HG03108 (cell line): ENCODE measurements around the gene DFFB.
"Not testable (repeated sequence)": the region's sequence is repeated elsewhere in the genome, so short reads cannot be mapped to it uniquely, and the experiment has no call there.

Experiments used
- ATAC-seq: cut with Tn5 transposase; IDR thresholded peaks from one replicate; pipeline ENCODE4 v1.9.1; 2021; ENCODE audit warnings: moderate library complexity; ENCODE audit not compliant: unreplicated experiment

DFFB gene

DNA sequence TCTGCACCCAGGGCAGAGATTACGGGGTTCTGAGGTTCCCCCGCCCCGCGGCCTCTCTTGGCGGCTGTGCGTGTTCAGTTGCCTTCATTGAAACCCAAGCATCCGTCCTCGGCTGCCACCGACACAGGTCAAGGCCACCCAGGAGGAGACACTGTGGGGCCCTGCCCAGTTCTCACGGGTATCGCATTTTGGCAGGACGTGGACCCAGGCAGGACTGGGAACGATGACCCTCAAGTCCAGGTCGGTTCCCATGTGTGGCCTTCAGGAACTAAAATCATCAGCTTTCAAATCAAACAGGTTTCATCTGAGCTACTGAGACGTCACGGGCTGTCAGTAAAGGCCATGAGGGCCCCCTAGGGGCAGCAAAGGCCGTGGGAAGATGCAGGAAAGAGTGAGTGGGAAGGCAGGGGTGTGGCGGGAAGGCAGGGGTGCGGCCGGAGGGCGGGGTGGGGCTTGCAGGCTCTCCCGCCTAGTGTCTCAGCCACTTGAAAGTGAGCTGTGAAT is 49.8 kb downstream of the DFFB start:
- ATAC-seq, result no peak

DNA sequence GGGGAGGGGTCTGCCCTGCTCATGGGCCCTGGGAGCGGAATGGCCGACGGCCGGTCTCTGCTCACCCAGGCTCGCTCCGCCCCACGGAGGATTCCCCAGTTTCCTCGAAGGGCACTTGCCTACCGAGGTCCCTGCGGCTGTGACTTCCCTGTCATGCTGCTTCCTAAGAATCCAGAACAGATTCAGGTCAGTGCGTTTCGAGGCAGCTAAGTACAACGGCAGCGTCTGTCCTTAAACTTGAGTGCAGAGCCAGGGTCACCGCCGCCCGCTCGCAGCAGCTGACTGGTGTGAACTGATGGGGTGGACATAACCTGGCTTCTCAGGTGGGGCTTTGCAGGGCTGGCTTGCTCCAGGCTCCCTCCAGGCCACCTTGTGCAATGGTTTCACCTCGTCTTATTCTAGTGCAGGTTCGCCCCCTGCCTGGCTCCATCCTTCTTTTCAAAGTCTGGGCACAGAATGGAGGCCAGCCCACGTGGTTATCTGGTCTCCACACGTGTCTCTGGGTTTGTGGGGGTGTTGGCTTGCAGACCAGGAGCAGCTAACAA is 50.4 kb downstream of the DFFB start:
- no peak for ATAC-seq

GRCh38 chr1:3908886-3909517 is 51.7 kb downstream of the DFFB start:
- ATAC-seq, result no peak

DNA sequence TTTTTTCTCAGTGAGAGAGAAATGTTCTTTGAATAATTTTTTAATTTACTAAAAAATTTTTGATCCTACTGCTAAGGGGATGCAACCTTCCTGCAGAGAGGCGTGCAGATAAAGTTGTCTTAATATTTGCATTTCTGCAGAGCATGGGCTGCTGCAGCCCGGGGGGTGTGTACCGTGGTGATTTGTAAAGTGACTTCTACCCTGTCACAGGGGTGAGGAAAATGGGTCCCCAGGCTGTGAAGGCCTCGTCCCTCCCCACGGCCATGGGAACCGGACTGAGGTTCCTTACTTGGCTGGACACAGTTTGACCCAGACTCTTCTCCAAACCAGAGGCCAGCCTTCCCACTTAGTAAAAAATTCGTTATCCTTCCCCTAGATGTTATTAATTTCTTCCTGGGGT is 52.3 kb downstream of the DFFB start:
- ATAC-seq, result no peak

DNA sequence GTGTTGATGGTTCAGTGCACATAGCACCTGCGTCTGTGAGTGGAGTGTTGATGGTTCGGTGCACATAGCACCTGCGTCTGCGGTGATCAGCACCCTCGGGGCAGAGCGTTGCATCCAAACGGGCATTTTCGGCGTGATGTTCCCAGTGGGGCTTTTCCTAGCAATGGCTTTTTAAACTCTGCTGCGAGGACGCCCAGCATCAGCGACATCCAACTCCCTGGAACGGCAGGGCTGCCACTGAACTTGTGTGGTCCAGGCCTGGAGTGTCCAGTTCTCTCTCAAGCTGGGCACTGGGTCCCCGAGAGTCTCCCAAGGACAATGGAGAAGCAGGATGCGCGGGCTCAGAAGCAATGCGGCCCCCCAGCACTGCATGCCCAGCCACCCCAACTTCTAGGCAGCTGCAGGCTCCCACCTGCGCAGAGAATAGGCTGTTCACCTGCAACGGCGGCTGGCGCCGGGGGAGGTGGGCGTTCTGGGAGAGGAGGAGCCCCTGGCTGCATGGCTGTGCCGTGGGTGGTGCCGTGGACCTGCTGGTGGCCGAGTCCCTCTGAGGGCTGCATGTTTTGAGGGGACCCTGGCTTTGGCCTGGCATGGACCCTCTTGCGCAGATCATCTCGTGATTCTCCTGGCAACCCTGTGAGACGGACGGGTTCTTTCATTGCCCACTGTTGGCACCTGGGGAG is 52.9 kb downstream of the DFFB start:
- no peak for ATAC-seq

DNA sequence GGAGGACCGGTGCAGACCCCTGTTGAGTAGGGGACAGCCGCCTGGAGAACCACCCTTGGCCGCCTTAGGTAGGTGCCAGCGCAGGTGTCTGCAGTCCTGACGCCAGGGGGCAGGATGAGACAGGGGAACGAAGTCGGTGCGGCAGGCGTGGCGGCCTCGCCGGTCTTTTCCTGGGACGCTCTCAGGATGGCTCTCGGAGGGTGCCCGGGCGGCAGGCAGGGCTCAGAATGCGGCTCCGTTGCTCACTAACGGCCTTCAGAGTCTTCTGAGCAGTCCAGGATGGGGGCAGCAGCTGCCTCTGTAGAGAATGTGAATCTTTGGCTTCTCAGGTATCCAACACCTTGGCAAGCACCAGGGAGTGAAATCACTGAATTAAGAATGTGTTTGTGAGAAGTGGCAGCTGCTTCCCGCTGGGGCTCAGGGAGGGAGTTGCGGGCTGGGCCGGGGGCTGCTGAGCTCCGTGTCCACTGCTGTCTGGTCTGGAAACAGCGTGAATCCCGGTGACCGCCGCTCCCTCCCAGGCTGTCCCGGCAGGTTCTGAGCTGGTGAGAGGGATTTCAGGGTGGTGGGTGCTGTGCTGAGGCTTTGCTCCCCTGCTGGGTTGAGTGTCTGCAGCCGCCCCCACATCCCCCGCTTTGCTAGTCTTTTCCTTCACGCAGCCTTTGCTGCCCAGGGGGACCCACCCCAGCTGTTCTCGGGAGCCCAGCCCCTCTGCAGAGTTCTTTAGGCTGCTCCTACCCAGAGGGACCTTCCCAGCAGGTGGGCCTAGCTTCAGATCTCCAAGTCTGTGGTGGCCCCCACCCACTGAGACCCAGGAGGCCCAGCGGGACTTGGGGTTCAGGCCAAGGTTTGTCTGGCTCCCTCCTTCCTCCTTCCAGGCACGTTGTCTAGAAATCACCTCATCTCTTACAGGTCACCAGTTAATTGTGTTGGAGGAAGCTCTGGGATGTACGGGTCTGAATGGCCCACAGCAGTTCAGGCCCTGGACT is 53.9 kb downstream of the DFFB start:
- no peak for ATAC-seq

DNA sequence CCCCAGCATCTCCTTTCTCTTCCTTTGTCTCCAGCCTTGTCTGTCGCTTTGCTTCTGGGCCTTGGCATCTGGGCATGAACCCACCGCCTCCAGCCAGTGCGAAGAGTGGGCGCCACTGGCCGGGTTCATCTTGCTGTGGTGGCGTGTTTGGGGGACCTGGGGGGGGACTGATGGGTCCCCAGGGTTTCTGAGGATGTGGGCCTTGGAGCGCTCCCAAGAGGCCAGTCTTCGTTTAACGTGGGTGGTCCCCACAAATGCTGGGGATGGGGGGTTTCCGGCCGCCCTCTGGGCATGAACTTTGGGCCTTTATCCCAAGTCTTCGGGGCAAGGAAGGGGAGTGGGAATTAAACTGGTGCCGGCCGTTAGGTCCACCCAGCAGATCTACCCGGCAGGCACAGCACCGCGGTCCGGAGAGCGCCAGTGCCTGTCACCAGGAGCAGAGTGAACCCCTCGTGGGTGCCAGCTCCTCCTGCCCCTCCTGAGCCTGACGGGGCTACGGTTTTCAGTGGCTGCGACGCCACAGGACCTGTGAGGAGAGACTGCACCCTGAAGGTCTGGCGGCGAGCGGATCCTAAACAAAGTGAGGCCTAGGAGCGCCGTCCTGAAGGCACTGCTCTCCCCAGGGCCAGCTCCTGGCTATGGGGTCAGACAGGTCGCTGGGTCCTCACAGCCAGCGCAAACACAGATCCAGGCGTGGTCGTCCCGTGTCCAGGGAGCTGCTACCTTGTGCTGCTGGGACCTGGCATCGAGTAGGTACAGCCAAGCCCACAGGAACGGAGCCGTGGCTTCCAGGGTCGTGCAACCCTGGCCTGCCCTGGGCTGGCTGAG is 54.9 kb downstream of the DFFB start:
- no peak for ATAC-seq

GRCh38 chr1:3912809-3913685 is 55.8 kb downstream of the DFFB start:
- no peak for ATAC-seq

DNA sequence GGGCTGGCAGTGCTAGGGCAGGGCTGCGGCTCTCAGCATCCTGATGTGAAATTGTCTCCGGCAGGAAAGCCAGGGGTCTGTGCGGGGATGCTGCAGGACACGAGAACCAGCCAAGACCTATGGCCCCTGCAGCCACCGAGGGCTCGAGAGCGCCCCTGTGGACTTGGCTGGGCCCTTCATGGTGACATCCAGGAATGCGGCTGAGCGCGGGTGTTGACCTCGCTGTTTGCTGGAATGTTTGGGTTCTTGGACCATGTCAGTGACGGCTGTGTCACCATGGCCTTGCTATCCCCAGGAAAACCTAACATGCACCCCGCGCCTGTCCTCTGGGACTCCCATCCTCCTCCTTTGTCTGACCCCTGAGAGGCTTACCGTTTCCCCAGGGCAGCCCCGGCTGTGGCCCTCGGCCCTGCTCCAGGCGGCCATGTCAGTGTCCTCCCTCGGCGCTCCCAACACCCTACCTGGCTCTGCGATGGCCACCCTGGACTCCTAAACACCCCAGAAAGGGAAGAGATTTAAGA is 57.1 kb downstream of the DFFB start:
- ATAC-seq, result no peak

DNA sequence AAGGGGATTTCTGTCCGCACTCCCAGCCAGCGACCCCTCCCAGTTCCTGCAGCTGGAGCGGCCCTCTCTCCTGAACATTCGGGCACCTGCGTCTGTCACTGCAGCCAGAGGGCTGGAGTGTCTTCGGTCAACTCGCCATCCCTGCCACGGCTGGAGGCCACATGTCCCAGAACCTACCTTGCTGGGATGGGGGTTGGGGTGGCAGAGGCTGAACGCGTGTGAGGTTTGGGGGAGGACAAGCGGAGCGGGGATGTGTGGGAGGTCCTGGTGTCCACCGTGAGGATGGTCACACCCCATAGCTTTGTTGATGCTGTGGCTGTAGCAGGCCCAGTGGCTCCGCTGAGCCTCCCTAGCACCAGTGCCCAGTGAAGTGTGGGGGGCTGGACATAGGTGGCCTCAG is 57.6 kb downstream of the DFFB start:
- ATAC-seq, result no peak

DNA sequence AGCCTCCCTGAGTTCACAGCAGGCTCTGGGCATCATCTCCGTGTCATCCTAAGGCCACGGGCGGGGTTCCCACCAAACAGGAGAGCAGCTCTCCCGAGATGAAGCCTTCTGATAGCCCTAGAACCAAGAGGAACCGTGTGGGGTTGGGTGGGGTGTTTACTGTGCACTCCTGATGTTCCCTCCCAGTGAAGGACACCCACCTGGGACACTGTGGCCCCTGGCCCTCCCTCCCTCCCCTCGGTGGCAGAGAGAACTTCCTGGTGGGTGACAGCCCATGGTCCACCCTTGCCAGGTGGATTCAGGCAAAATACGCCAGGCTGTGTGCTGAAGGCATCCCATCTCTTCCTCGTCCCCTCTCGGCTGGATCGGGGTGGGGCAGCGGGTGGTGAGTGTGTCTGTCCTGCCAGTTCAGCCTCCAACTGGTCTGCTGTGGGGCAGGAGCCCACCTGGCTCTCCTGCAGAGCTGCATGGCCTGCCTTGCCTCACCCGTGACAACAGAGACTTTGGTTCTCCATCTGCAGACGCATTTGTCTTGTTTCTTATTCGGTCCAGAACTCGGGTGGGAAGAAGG is 58.4 kb downstream of the DFFB start:
- no peak for ATAC-seq

DNA sequence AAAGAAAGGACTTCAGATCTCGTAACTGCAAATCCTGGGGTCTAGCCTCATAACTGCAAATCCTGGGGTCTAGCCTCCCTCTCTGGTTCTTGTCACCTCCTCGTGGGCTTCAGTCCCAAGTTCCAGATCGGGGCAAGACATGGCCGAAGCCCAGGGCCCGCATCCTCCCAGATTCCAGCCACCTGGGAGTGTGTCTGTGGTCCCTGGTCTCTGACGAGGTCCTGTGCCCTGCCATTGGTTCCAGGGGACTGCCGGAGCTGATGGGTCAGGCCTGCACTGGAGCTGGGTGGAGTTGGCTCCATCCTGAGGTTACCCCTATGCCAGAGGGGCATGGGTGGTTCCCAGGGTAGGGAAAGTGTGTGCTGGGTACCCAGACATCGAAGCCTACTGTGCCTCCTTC is 60.5 kb downstream of the DFFB start:
- ATAC-seq, result no peak

DNA sequence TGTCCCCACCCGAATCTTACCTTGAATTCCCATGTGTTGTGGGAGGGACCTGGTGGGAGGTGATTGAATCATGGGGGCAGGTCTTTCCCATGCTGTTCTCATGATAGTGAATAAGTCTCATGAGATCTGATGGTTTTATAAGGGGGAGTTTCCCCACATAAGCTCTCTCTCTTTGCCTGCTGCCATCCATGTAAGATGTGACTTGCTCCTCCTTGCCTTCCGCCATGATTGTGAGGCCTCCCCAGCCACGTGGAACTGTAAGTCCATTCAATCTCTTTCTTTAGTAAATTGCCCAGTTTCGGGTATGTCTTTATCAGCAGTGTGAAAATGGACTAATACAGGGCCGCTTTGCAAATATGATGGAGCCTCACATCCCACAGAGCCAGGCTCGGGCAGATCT is 61.1 kb downstream of the DFFB start:
- ATAC-seq, result not testable (repeated sequence)

- no peak for ATAC-seq
These were observed 61.8 kb downstream of the DFFB start for GRCh38 chr1:3918966-3919611.

DNA sequence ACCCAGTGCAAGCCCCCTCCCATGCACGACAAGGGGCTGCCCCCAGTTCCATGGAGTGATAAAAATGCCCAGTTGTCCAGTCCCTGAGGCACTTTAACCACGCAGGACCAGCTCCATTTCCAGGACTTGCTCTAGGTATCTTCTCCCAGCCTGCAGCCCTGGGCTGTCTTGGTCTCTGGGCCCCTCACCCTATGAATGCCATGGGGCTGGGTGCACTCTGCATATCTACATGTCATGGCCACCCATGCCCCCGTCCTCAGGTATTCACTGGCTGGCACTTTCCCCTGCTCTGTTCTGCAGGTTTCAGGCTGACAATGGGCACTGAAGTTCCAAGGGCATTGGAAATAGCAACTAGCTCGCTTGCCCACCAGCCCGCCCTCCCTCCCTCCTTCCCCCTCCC is 62.4 kb downstream of the DFFB start:
- ATAC-seq, result no peak

- no peak for ATAC-seq
These were observed 64.5 kb downstream of the DFFB start for GRCh38 chr1:3921765-3922164.

DNA sequence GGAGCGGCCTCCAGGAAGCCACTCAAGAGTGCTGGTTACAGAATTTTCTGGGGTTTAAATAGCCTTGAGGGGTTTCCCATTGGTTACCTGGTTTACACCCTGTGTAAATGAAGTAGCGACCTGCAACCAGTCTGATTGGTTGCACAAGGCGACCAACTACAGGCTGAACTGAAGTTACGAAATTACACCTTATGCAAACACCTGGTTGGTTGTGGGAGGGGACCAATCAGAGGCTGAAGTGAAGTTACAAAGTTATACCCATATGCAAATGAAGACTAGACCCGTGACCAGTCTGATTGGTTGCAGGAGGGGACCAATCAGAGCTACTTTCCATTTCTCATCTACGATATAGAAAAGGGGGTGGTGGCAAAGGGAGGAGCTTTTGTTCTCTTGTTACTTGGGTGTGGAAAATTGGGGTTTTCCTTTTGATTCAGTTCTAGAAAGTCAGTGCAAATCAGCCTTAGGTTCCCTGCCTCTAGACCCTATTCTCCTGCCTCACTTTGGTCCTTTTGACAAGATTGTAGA is 65.0 kb downstream of the DFFB start:
- ATAC-seq, result no peak

DNA sequence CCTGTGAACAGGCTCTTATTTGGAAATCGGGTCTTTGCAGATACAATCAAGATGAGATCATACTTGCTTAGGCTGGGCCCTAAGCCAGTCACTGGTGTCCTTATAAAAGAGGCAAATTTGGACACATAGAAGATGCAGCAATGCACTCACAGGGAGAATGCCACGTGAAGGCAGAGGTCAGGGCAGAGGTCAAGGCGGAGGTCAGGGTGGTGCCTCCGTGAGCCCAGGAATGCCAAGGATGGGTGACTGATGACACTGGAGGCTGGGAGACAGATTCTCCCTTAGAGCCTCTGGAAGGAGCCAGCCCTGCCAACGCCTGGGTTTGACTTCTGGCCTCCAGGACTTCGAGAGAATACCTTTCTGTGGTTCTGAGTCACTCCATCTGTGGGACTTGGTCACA is 65.6 kb downstream of the DFFB start:
- ATAC-seq, result no peak
